HFF-Myc (cell line): ENCODE data around the gene MXRA7.
"Not testable (repeated sequence)": the region's sequence is repeated elsewhere in the genome, so short reads cannot be mapped to it uniquely, and the experiment has no call there.

Experiments
- DNase-seq: peaks from one replicate; pipeline ENCODE4 v3.0.0-alpha.2; 2011; ENCODE audit warnings: low read depth; ENCODE audit errors: extremely low read depth
- H3K4me3 ChIP-seq: replicated peaks from 2 replicates; pipeline ENCODE4 v1.5.1; 2011; ENCODE audit warnings: low read depth, mild to moderate bottlenecking, control low read depth, low read length
- CTCF ChIP-seq: IDR thresholded peaks from 2 replicates; pipeline ENCODE4 v1.5.1; 2012; ENCODE audit warnings: mild to moderate bottlenecking, low read depth, low read length, control low read depth; ENCODE audit errors: missing control alignments

Gene MXRA7

GRCh38 chr17:76713765-76714164, 3.0 kb upstream of the MXRA7 start:
- no peak for TF ChIP-seq CTCF
- DNase-seq, result no peak

GRCh38 chr17:76712321-76712720, 1.6 kb upstream of the MXRA7 start:
- not testable (repeated sequence) for DNase-seq, H3K4me3 ChIP-seq

More at GRCh38 chr17:76713765-76714164, 3.0 kb upstream of the MXRA7 start:
- no peak overlapping the region for H3K4me3 ChIP-seq

- DNase-seq, result not testable (repeated sequence)
- peak overlapping the region; percentile 70 for H3K4me3 ChIP-seq
Measured at GRCh38 chr17:76709951-76710862, 558 bp downstream of the MXRA7 start.

GRCh38 chr17:76709077-76709950, 1.5 kb downstream of the MXRA7 start:
- TF ChIP-seq CTCF, result no peak
- H3K4me3 ChIP-seq, result peak overlapping the region; percentile 70
- peak; percentile 85 for DNase-seq

GRCh38 chr17:76707985-76708807, 2.6 kb downstream of the MXRA7 start:
- TF ChIP-seq CTCF, result peak; percentile 28
- H3K4me3 ChIP-seq, result peak overlapping the region; percentile 70
- no peak for DNase-seq

- H3K4me3 ChIP-seq, result no peak overlapping the region
- no peak for TF ChIP-seq CTCF
- DNase-seq, result no peak
Measured at GRCh38 chr17:76706817-76707216, 3.9 kb downstream of the MXRA7 start.

GRCh38 chr17:76704805-76705204, 6.0 kb downstream of the MXRA7 start:
- no peak overlapping the region for H3K4me3 ChIP-seq
- DNase-seq, result no peak
- TF ChIP-seq CTCF, result no peak
